HL-60 (cell line): ENCODE measurements around the gene GLRA3.

Experiments used
- DNase-seq, 2 experiments: peaks; one replicate each; pipeline ENCODE4 v3.0.0-alpha.2; 2010 to 2020; ENCODE audit warnings: low read depth in 1 of 2, low spot score in 1 of 2
- H3K27ac ChIP-seq: fragments of 250-450 bp; sonication (Bioruptor Pico); replicated peaks from 2 replicates; pipeline ENCODE4 v1.5.1; 2020; ENCODE audit warnings: mild to moderate bottlenecking, moderate library complexity
- H3K27me3 ChIP-seq: fragments of 250-450 bp; sonication (Bioruptor Pico); 2 replicates; pipeline ENCODE4 v1.5.1; 2021; ENCODE audit warnings: mild to moderate bottlenecking, moderate library complexity; ENCODE audit not compliant: insufficient read depth, poor library complexity, severe bottlenecking
- H3K4me3 ChIP-seq: replicated peaks from 2 replicates; pipeline ENCODE4 v1.5.1; 2011; ENCODE audit warnings: mild to moderate bottlenecking, control low read depth, low read length; ENCODE audit not compliant: insufficient read depth
- GABPA ChIP-seq: IDR thresholded peaks from 2 replicates; pipeline ENCODE4 v1.6.1; 2012; ENCODE audit warnings: low read depth
- POLR2AphosphoS5 ChIP-seq: IDR thresholded peaks from 2 replicates; pipeline ENCODE4 v1.6.1; 2012; ENCODE audit warnings: low read depth
- REST ChIP-seq: IDR thresholded peaks from 2 replicates; pipeline ENCODE4 v1.6.1; 2012; ENCODE audit warnings: low read depth; ENCODE audit not compliant: insufficient replicate concordance
- SPI1 ChIP-seq: IDR thresholded peaks from 2 replicates; pipeline ENCODE4 v1.6.1; 2012; ENCODE audit warnings: low read depth, mild to moderate bottlenecking, borderline replicate concordance
- TF ChIP-seq, protein P1 (sequence below): IDR thresholded peaks from one replicate; pipeline ENCODE4 v1.5.1; 2011; ENCODE audit warnings: low read length, control low read depth, inconsistent platforms; ENCODE audit not compliant: insufficient read depth

The GLRA3 gene

DNA sequence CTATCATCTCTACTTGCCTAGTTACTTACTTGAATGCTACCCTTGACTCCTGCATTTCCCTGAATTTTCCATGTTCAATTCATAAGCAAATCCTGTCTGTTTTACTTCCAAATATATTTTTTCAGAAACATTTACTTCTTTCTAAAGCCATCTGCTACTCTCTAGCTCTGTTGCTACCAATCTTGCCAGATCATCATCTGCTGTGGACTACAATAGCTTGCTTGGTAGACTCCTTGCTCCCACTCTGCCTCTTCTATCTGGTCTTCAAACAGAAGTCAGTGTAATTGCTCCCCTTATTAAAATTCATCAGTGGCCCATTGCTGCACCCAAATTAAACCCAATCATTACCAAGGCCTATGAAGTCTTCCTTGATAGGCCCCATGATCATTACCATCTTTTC lies 155.2 kb downstream of the GLRA3 start:
- no peak for TF ChIP-seq POLR2AphosphoS5
- TF ChIP-seq, protein P1, sequence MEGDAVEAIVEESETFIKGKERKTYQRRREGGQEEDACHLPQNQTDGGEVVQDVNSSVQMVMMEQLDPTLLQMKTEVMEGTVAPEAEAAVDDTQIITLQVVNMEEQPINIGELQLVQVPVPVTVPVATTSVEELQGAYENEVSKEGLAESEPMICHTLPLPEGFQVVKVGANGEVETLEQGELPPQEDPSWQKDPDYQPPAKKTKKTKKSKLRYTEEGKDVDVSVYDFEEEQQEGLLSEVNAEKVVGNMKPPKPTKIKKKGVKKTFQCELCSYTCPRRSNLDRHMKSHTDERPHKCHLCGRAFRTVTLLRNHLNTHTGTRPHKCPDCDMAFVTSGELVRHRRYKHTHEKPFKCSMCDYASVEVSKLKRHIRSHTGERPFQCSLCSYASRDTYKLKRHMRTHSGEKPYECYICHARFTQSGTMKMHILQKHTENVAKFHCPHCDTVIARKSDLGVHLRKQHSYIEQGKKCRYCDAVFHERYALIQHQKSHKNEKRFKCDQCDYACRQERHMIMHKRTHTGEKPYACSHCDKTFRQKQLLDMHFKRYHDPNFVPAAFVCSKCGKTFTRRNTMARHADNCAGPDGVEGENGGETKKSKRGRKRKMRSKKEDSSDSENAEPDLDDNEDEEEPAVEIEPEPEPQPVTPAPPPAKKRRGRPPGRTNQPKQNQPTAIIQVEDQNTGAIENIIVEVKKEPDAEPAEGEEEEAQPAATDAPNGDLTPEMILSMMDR = no peak
- TF ChIP-seq GABPA = no peak
- TF ChIP-seq REST = no peak
- no peak for TF ChIP-seq SPI1
- no peak overlapping the region for H3K27ac ChIP-seq
- H3K4me3 ChIP-seq = no peak overlapping the region
- H3K27me3 ChIP-seq = no peaks in the 10 kb centered on the region
- no peak for DNase-seq

- TF ChIP-seq GABPA = no peak
- no peak for TF ChIP-seq REST
- TF ChIP-seq SPI1 = no peak
- no peak for TF ChIP-seq POLR2AphosphoS5
- TF ChIP-seq, protein P1 = no peak
- no peak for DNase-seq
- H3K4me3 ChIP-seq = no peak overlapping the region
- no peaks in the 10 kb centered on the region for H3K27me3 ChIP-seq
- H3K27ac ChIP-seq = no peak overlapping the region
These were observed 156.8 kb downstream of the GLRA3 start for GRCh38 chr4:174672276-174672675.

DNA sequence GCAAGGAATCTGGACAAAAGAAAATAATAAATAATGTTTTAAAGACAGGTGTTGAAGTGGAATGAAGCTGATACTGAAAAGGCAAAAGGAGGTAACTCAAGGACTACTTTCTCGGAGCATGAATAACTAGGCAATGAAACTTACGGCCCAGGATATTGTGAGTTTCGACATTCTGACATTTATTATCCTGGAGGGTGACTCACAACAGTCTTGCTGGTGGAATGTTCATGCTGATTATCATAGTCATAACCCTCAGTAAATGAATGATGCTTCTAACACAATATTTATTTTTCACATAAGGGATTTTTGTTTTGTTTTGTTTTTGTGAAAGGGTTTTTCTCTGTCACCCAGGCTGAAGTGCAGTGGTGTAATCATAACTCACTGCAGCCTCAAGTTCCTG lies 159.8 kb downstream of the GLRA3 start:
- TF ChIP-seq POLR2AphosphoS5 (no peak), SPI1 (no peak)
- Histone ChIP-seq H3K4me3 (no peak overlapping the region), H3K27ac (no peak overlapping the region), H3K27me3 (peaks cover 2% of the 10 kb centered on the region)
- no peak for DNase-seq

GRCh38 chr4:174665799-174666198 lies 163.2 kb downstream of the GLRA3 start:
- no peak for DNase-seq
- H3K4me3 ChIP-seq = no peak overlapping the region
- no peak overlapping the region for H3K27ac ChIP-seq
- peaks cover 3% of the 10 kb centered on the region for H3K27me3 ChIP-seq
- TF ChIP-seq, protein P1 = no peak
- no peak for TF ChIP-seq REST
- no peak for TF ChIP-seq GABPA
